ENCODE measurements around the gene PPIH. TPM values are rescaled to one million over a fixed set of nuclear protein-coding genes. Genes with fewer than 3 reads are reported as not detected.
"Not testable (repeated sequence)": the region's sequence is repeated elsewhere in the genome, so short reads cannot be mapped to it uniquely, and the experiment has no call there.

Gene PPIH
- total RNA-seq, 2 donors from 2014 or later, result 21.3 to 24.4 TPM

DNA sequence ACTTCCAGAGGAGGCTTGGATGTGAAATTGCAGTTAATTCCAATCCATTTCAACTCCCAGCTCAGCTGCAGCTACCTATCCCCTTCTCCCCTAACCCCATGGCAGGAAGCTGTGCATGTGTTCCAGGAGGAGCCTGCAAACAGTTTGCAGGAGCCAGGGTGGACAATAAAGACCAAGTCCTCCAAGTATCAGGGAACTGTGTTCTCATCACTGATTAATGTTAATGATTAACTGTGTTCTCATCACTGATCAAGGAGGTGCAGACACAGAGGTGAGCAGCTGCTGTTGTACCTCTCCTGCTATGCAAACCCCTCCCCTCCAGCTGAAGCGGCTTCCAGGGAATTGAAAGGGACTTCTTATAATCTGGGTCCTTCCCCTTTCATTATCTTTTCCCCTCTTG lies 62.6 kb downstream of the PPIH start:
- DNase-seq, result no peak
- intact Hi-C loops (cut with DNase I), result no loop called here
- ATAC-seq, result no peak

DNA sequence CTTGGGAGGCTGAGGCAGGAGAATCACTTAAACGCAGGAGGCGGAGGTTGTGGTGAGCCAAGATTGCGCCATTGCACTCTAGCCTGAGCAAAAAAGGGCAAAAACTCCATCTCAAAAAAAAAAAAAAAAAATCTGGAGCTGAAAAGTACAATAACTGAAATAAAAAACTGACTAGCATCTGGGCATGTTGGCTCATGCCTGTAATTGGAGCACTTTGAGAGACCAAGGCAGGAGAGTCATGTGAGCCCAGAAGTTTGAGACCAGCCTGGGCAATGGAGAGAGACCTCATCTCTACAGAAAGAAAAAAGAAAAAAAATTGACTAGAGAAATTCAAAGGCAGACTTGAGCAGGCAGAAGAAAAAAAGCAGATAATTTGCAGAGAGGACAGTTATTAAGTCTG lies 63.7 kb downstream of the PPIH start:
- ATAC-seq (no peak), DNase-seq (no peak)
- intact Hi-C loops (cut with DNase I), result no loop called here

DNA sequence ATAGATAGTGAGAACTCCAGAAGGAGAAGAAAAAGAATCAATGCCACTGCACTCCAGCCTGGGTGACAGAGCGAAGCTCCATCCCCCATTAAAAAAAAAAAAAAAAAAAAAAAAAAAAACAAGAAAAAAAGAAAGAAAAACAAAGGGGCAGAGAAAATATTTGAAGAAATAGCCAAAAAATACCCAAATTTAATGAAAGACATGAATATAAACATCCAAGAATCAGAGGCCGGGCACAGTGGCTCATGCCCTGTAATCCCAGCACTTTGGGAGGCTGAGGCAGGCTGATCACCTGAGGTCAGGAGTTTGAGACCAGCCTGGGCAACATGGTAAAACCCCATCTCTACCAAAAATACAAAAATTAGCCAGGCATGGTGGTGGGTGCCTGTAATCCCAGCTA lies 64.2 kb downstream of the PPIH start:
- ATAC-seq; intact Hi-C loops (cut with DNase I); DNase-seq: not testable (repeated sequence)

DNA sequence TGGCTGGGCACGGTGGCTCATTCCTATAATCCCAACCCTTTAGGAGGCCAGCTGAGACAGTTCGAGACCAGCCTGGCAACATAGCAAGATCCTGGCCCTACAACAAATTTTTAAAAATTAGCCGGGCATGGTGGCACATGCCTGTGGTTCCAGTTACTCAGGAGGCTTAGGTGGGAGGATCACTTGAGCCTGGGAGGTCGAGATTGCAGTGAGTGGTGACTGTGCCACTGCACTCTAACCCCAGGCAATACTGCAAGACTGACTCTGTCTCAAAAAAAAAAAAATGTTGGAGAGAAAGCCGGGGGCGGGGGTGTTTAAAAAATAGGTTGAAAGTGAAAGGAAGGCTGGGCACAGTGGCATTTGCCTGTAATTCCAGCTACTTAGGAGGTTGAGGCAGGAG lies 65.3 kb downstream of the PPIH start:
- intact Hi-C loops (cut with DNase I), result no loop called here
- DNase-seq (no peak), ATAC-seq (no peak)

DNA sequence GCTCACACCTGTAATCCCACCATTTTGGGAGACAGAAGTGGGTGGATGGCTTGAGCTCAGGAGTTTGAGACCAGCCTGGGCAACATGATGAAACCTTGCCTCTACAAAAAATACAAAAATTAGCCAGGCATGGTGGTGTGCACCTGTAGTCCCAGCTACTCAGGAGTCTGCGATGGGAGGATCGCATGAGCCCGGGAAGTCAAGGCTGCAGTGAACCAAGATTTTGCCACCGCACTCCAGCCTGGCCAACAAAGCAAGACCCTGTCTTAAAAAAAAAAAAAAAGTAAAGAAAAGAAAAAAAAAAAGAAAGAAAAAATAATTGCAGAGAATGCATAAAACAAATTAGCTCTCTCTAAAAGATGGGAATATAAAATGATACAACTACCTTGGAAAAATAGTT lies 67.6 kb downstream of the PPIH start:
- ATAC-seq; DNase-seq; intact Hi-C loops (cut with DNase I): not testable (repeated sequence)

Other genes with a start within 250 kb of the PPIH start
- gene ZMYND12, start 202.4 kb upstream of the PPIH start, total RNA-seq, result under 1 TPM; 0.31 to 0.65 TPM
- gene PPCS, start 201.9 kb upstream of the PPIH start, total RNA-seq, result 10 to 100 TPM; 33.5 to 36.8 TPM
- 1 to 10 TPM; 1.4 to 2.3 TPM for gene CCDC30, start 195.1 kb upstream of the PPIH start, total RNA-seq
- gene YBX1, start 24.0 kb downstream of the PPIH start, total RNA-seq, result 100 to 1,000 TPM; 764 to 775 TPM
- gene CLDN19, start 81.8 kb downstream of the PPIH start, total RNA-seq, result not detected
- gene P3H1, start 108.6 kb downstream of the PPIH start, total RNA-seq, result 10 to 100 TPM; 16.2 to 17.7 TPM
- gene C1orf50, start 108.8 kb downstream of the PPIH start, total RNA-seq, result 1 to 10 TPM; 5.1 to 7.7 TPM
- gene TMEM269, start 126.6 kb downstream of the PPIH start, total RNA-seq, result under 1 TPM in 1 of 2 donors, not detected in 1; 0.13 TPM
- gene ERMAP, start 158.7 kb downstream of the PPIH start, total RNA-seq, result 1 to 10 TPM; 4.0 to 4.3 TPM
- gene SVBP, start 159.0 kb downstream of the PPIH start, total RNA-seq, result 10 to 100 TPM; 10.6 to 14.2 TPM
- 1 to 10 TPM; 7.5 to 8.8 TPM for gene ZNF691, start 188.2 kb downstream of the PPIH start, total RNA-seq